HepG2 (cell line): ENCODE results near the gene KCTD14. TPM values are rescaled to one million over a fixed set of nuclear protein-coding genes. Genes with fewer than 3 reads are reported as not detected.

ENCODE experiments used
- ATRX ChIP-seq: sonication (generic); formaldehyde crosslinking; IDR thresholded peaks from 2 replicates; pipeline ENCODE4 v1.4.0; 2020; ENCODE audit warnings: missing genetic modification reagents, borderline replicate concordance
- CENPBD1 ChIP-seq: sonication (generic); formaldehyde crosslinking; IDR thresholded peaks from 2 replicates; pipeline ENCODE4 v1.8.0; 2022; ENCODE audit warnings: missing genetic modification reagents, low read depth, mild to moderate bottlenecking, borderline replicate concordance
- CREM ChIP-seq, 2 experiments: sonication (generic) in 1 of 2; formaldehyde crosslinking in 1 of 2; IDR thresholded peaks; 2 replicates each; pipeline versions ENCODE4 v1.4.0 to v1.6.1; 2016 to 2020; ENCODE audit warnings: antibody characterized with exemption in 1 of 2, mild to moderate bottlenecking in 1 of 2, missing genetic modification reagents in 1 of 2
- LBX2 ChIP-seq: sonication (generic); formaldehyde crosslinking; IDR thresholded peaks from 2 replicates; pipeline ENCODE4 v1.5.0; 2020; ENCODE audit warnings: missing genetic modification reagents, mild to moderate bottlenecking, borderline replicate concordance
- SIX1 ChIP-seq: sonication (generic); formaldehyde crosslinking; IDR thresholded peaks from 2 replicates; pipeline ENCODE4 v1.4.0; 2020; ENCODE audit warnings: missing genetic modification reagents, borderline replicate concordance
- TERF1 ChIP-seq: sonication (generic); formaldehyde crosslinking; IDR thresholded peaks from 2 replicates; pipeline ENCODE4 v1.8.0; 2022; ENCODE audit warnings: mild to moderate bottlenecking, missing genetic modification reagents, moderate library complexity
- U2AF1 ChIP-seq: fragments of 200-400 bp; formaldehyde crosslinking; optimal IDR thresholded peaks from 2 replicates; pipeline ENCODE3; 2017; ENCODE audit warnings: mild to moderate bottlenecking, low read depth, low read length
- ZBTB34 ChIP-seq: sonication (generic); formaldehyde crosslinking; IDR thresholded peaks from 2 replicates; pipeline ENCODE4 v1.8.0; 2022; ENCODE audit warnings: mild to moderate bottlenecking, missing genetic modification reagents
- ZKSCAN5 ChIP-seq: sonication (generic); formaldehyde crosslinking; IDR thresholded peaks from 2 replicates; pipeline ENCODE4 v1.5.1; 2020; ENCODE audit warnings: mild to moderate bottlenecking, missing genetic modification reagents
- ZNF20 ChIP-seq: sonication (generic); formaldehyde crosslinking; IDR thresholded peaks from 2 replicates; pipeline ENCODE4 v1.4.0; 2020; ENCODE audit warnings: mild to moderate bottlenecking, moderate library complexity, missing genetic modification reagents
- ZNF34 ChIP-seq: sonication (generic); formaldehyde crosslinking; IDR thresholded peaks from 2 replicates; pipeline ENCODE4 v1.4.0; 2020; ENCODE audit warnings: mild to moderate bottlenecking, missing genetic modification reagents, borderline replicate concordance
- ZNF546 ChIP-seq: sonication (generic); formaldehyde crosslinking; conservative IDR thresholded peaks from 2 replicates; pipeline ENCODE4 v1.8.1; 2023; ENCODE audit warnings: mild to moderate bottlenecking, missing genetic modification reagents
- ZNF547 ChIP-seq: sonication (generic); formaldehyde crosslinking; IDR thresholded peaks from 2 replicates; pipeline ENCODE4 v1.5.1; 2020; ENCODE audit warnings: mild to moderate bottlenecking, missing genetic modification reagents
- ZNF564 ChIP-seq: sonication (generic); formaldehyde crosslinking; IDR thresholded peaks from 2 replicates; pipeline ENCODE4 v1.8.1; 2023; ENCODE audit warnings: mild to moderate bottlenecking, missing genetic modification reagents
- ZNF720 ChIP-seq: sonication (generic); formaldehyde crosslinking; IDR thresholded peaks from 2 replicates; pipeline ENCODE4 v1.4.0; 2020; ENCODE audit warnings: missing genetic modification reagents
- ZNF780A ChIP-seq: sonication (generic); formaldehyde crosslinking; IDR thresholded peaks from 2 replicates; pipeline ENCODE4 v1.8.0; 2022; ENCODE audit warnings: mild to moderate bottlenecking, missing genetic modification reagents, moderate library complexity
- ZSCAN21 ChIP-seq: sonication (generic); formaldehyde crosslinking; IDR thresholded peaks from 2 replicates; pipeline ENCODE4 v1.8.0; 2022; ENCODE audit warnings: mild to moderate bottlenecking, missing genetic modification reagents, moderate library complexity, borderline replicate concordance
- polyA plus RNA-seq, 8 experiments: library from polyadenylated mRNA; depleted of rRNA in 3 of 8; stranded (reverse) in 7 of 8; unstranded in 1 of 8; fragments of >200 nt; fragmentation: Illumina TruSeq in 4 of 8; extraction: Trizol in 4 of 8; gene quantifications; 2 replicates each; pipeline versions ENCODE4 v1.2.1 to v1.2.3, GENCODE V29; 2011 to 2016; ENCODE audit warnings: low read depth in 4 of 8, missing spikeins in 1 of 8, mixed read lengths in 1 of 8; ENCODE audit not compliant: insufficient read depth in 1 of 8
- total RNA-seq, 5 experiments: library from RNA; depleted of rRNA; stranded (reverse); fragments of >200 nt; fragmentation: Illumina TruSeq; extraction: Trizol; gene quantifications; 2 replicates each; pipeline ENCODE4 v1.2.3, GENCODE V29; 2016; ENCODE audit warnings: low read depth in 1 of 5

Gene KCTD14
- total and polyA plus RNA-seq, 2 of the 13 experiments (the other 11 are each of a cell fraction or from before 2014, with no cell fraction given), result 10.3 to 15.6 TPM

GRCh38 chr11:78039919-78040671, 17.0 kb upstream of the KCTD14 start (continued):
- TF ChIP-seq ZNF20 (CRISPR knock-in tag) (no peak), ATRX (CRISPR knock-in tag) (no peak), ZNF720 (CRISPR knock-in tag) (no peak), LBX2 (no peak), CREM (IDR thresholded peaks at IDR 0.05) (no peak; the same call in 1 of the 2 replicates), CREM (CRISPR knock-in tag; IDR thresholded peaks at IDR 0.05) (no peak), ZKSCAN5 (CRISPR knock-in tag) (no peak), ZBTB34 (CRISPR knock-in tag) (no peak), TERF1 (CRISPR knock-in tag) (no peak), SIX1 (CRISPR knock-in tag) (peak; percentile 51; the same call in 1 of the 2 replicates), ZNF34 (CRISPR knock-in tag) (no peak), ZNF780A (CRISPR knock-in tag) (no peak), CENPBD1 (no peak), ZNF564 (no peak), ZNF546 (CRISPR knock-in tag) (no peak), ZSCAN21 (no peak), ZNF547 (no peak), U2AF1 (no peak)
